K562 (cell line): ENCODE data around the gene SNX25. TPM values are rescaled to one million over a fixed set of nuclear protein-coding genes. Genes with fewer than 3 reads are reported as not detected.

Experiments used
- BMI1 ChIP-seq: fragments of 150-350 bp; IDR thresholded peaks from 2 replicates; pipeline ENCODE4 v1.6.1; 2014; ENCODE audit warnings: low read length
- BRD9 ChIP-seq: fragments of 450-650 bp; IDR thresholded peaks from 2 replicates; pipeline ENCODE4 v1.6.1; 2018; ENCODE audit warnings: low read depth; ENCODE audit not compliant: partially characterized antibody
- CTBP1 ChIP-seq: fragments of 450-650 bp; IDR thresholded peaks from 2 replicates; pipeline ENCODE4 v1.6.1; 2016; ENCODE audit warnings: borderline replicate concordance
- ELK3 ChIP-seq: fragments of 450-650 bp; formaldehyde crosslinking; IDR thresholded peaks from 2 replicates; pipeline ENCODE4 v1.4.0; 2020; ENCODE audit warnings: mild to moderate bottlenecking
- FOXP1 ChIP-seq: sonication (generic); formaldehyde crosslinking; IDR thresholded peaks from 2 replicates; pipeline ENCODE4 v1.8.0; 2022; ENCODE audit warnings: mild to moderate bottlenecking, missing genetic modification reagents
- GATAD2B ChIP-seq: fragments of 450-650 bp; IDR thresholded peaks from 2 replicates; pipeline ENCODE4 v1.6.1; 2017; ENCODE audit warnings: mild to moderate bottlenecking, borderline replicate concordance
- KDM1A ChIP-seq, 2 experiments: fragments of 450-650 bp; IDR thresholded peaks; 2 replicates each; pipeline ENCODE4 v1.6.1; 2016; ENCODE audit warnings: mild to moderate bottlenecking in 2 of 2
- KLF13 ChIP-seq: fragments of 450-650 bp; IDR thresholded peaks from 2 replicates; pipeline ENCODE4 v1.6.1; 2016; ENCODE audit warnings: missing genetic modification characterization, low read depth, mild to moderate bottlenecking, missing compliant biosample characterization, moderate library complexity, borderline replicate concordance
- MED1 ChIP-seq: sonication (generic); formaldehyde crosslinking; IDR thresholded peaks from 2 replicates; pipeline ENCODE4 v1.8.1; 2023; ENCODE audit warnings: missing genetic modification reagents, borderline replicate concordance
- MEF2A ChIP-seq: IDR thresholded peaks from 2 replicates; pipeline ENCODE4 v1.6.1; 2011; ENCODE audit warnings: low read depth, mild to moderate bottlenecking, low read length, moderate library complexity; ENCODE audit not compliant: control insufficient read depth
- MTA2 ChIP-seq: fragments of 450-650 bp; IDR thresholded peaks from 2 replicates; pipeline ENCODE4 v1.6.1; 2016; ENCODE audit warnings: low read depth
- MYC ChIP-seq, 2 experiments: fragments of 250-450 bp in 1 of 2; sonication (Bioruptor Pico) in 1 of 2; IDR thresholded peaks; 2 replicates each; pipeline versions ENCODE4 v1.5.1 to v1.6.1; 2012 to 2021; ENCODE audit warnings: low read depth in 2 of 2, borderline replicate concordance in 1 of 2, improper control_type of control experiment in 1 of 2, low read length in 1 of 2, mild to moderate bottlenecking in 1 of 2, moderate library complexity in 1 of 2
- NCOA4 ChIP-seq: fragments of 450-650 bp; IDR thresholded peaks from 2 replicates; pipeline ENCODE4 v1.6.1; 2018; ENCODE audit warnings: mild to moderate bottlenecking; ENCODE audit not compliant: partially characterized antibody
- NEUROD1 ChIP-seq: fragments of 150-350 bp; IDR thresholded peaks from 2 replicates; pipeline ENCODE4 v1.6.1; 2014; ENCODE audit warnings: borderline replicate concordance, low read length, low read depth; ENCODE audit not compliant: partially characterized antibody
- NONO ChIP-seq, 2 experiments: fragments of 200-400 bp in 1 of 2; fragments of 450-650 bp in 1 of 2; formaldehyde crosslinking in 1 of 2; IDR thresholded peaks; 2 replicates each; pipeline ENCODE4 v1.6.1; 2017; ENCODE audit warnings: low read depth in 2 of 2, mild to moderate bottlenecking in 2 of 2, moderate library complexity in 2 of 2, low read length in 1 of 2
- RBM22 ChIP-seq: fragments of 200-400 bp; formaldehyde crosslinking; IDR thresholded peaks from 2 replicates; pipeline ENCODE4 v1.6.1; 2018; ENCODE audit warnings: low read length, low read depth; ENCODE audit not compliant: poor library complexity, severe bottlenecking
- SMARCA4 ChIP-seq: fragments of 450-650 bp; IDR thresholded peaks from 2 replicates; pipeline ENCODE4 v1.6.1; 2016
- ZFX ChIP-seq: sonication (generic); formaldehyde crosslinking; IDR thresholded peaks from 2 replicates; pipeline ENCODE4 v1.8.0; 2022; ENCODE audit warnings: mild to moderate bottlenecking, missing genetic modification reagents, moderate library complexity
- ZKSCAN8 ChIP-seq: fragments of 200-800 bp; sonication (Bioruptor generic); IDR thresholded peaks from 2 replicates; pipeline ENCODE4 v1.6.1; 2016; ENCODE audit warnings: missing genetic modification characterization, missing compliant biosample characterization
- ZNF124 ChIP-seq: sonication (generic); formaldehyde crosslinking; IDR thresholded peaks from 2 replicates; pipeline ENCODE4 v1.8.1; 2022; ENCODE audit warnings: missing genetic modification reagents
- ZNF175 ChIP-seq: fragments of 200-800 bp; sonication (Bioruptor generic); IDR thresholded peaks from 2 replicates; pipeline ENCODE4 v1.6.1; 2016; ENCODE audit warnings: low read depth, mild to moderate bottlenecking, missing genetic modification characterization, missing compliant biosample characterization
- ZNF197 ChIP-seq: fragments of 200-800 bp; sonication (Bioruptor generic); IDR thresholded peaks from 2 replicates; pipeline ENCODE4 v1.6.1; 2016; ENCODE audit warnings: low read depth, missing genetic modification characterization, missing compliant biosample characterization
- ZNF408 ChIP-seq: fragments of 250-450 bp; sonication (Bioruptor Pico); IDR thresholded peaks from 2 replicates; pipeline ENCODE4 v1.4.0; 2020; ENCODE audit warnings: low read depth, mild to moderate bottlenecking, moderate library complexity
- ZNF449 ChIP-seq: fragments of 250-450 bp; sonication (Bioruptor Pico); IDR thresholded peaks from 2 replicates; pipeline ENCODE4 v1.8.0; 2022; ENCODE audit warnings: moderate library complexity, mild to moderate bottlenecking, inconsistent platforms
- ZNF583 ChIP-seq: fragments of 250-450 bp; sonication (Bioruptor Pico); IDR thresholded peaks from 2 replicates; pipeline ENCODE4 v1.4.0; 2020
- ZNF75A ChIP-seq: fragments of 450-650 bp; formaldehyde crosslinking; IDR thresholded peaks from 2 replicates; pipeline ENCODE4 v1.4.0; 2020; ENCODE audit warnings: mild to moderate bottlenecking
- ZNF76 ChIP-seq: fragments of 250-450 bp; sonication (Bioruptor Pico); IDR thresholded peaks from 2 replicates; pipeline ENCODE4 v1.4.0; 2020; ENCODE audit warnings: mild to moderate bottlenecking, moderate library complexity, borderline replicate concordance
- polyA plus RNA-seq, 8 experiments: library from polyadenylated mRNA; depleted of rRNA in 4 of 8; stranded (reverse) in 5 of 8; unstranded in 3 of 8; fragments of >200 nt; fragmentation: Nextera tagmentation in 2 of 8; fragmentation: Illumina TruSeq in 1 of 8; extraction: Ambion mirVana in 2 of 8; extraction: Trizol in 1 of 8; gene quantifications; 2 replicates each; pipeline versions ENCODE4 v1.2.1 to v1.2.3, GENCODE V29; 2011 to 2014; ENCODE audit warnings: inconsistent platforms in 1 of 8, missing spikeins in 1 of 8
- total RNA-seq, 7 experiments: library from RNA; depleted of rRNA in 6 of 7; stranded (reverse); fragments of >200 nt in 6 of 7; fragmentation: Illumina TruSeq in 2 of 7; extraction: Trizol in 2 of 7; gene quantifications; 2 replicates each; pipeline versions ENCODE4 v1.2.1 to v1.2.3, GENCODE V29; 2011 to 2021; ENCODE audit warnings: low replicate concordance in 1 of 7

The SNX25 gene
- total and polyA plus RNA-seq, 9 of the 15 experiments (the other 6 are each of a cell fraction or from before 2014, with no cell fraction given): 2.5 to 23.4 (median 13.3) TPM

GRCh38 chr4:185359767-185360446, 150.5 kb downstream of the SNX25 start (continued):
- TF ChIP-seq ZNF583 (no peak), ZNF175 (no peak), ZNF449 (no peak), ZFX (no peak), CTBP1 (peak; percentile 26; the same call in 1 of the 2 replicates), NEUROD1 (no peak), ELK3 (CRISPR knock-in tag) (no peak), BMI1 (no peak), MEF2A (no peak), ZNF75A (CRISPR knock-in tag) (no peak), MTA2 (no peak), KDM1A (IDR thresholded peaks at IDR 0.05) (no peak), KLF13 (tag) (no peak), MYC (IDR thresholded peaks at IDR 0.05; ENCODE audit: low read depth, low read length) (peak; percentile 89), MYC (CRISPR knock-in tag; IDR thresholded peaks at IDR 0.05; ENCODE audit: borderline replicate concordance, low read depth) (no peak), GATAD2B (0 out of 2 replicates have a peak, but pooled peaks have one; percentile 50), MED1 (no peak), FOXP1 (CRISPR knock-in tag) (no peak), ZNF408 (CRISPR knock-in tag) (no peak), BRD9 (no peak), SMARCA4 (peak; percentile 79), RBM22 (no peak), ZNF76 (CRISPR knock-in tag) (no peak), ZNF197 (CRISPR knock-in tag) (no peak), NCOA4 (no peak), ZKSCAN8 (no peak), NONO (IDR thresholded peaks at IDR 0.05; ENCODE audit: low read depth in 2 of 2, low read length in 1 of 2) (no peak), ZNF124 (CRISPR knock-in tag) (no peak)
- TF ChIP-seq, all 486 proteins: peak for 53
